ENCODE measurements around the gene CC2D1A.

The CC2D1A gene

DNA sequence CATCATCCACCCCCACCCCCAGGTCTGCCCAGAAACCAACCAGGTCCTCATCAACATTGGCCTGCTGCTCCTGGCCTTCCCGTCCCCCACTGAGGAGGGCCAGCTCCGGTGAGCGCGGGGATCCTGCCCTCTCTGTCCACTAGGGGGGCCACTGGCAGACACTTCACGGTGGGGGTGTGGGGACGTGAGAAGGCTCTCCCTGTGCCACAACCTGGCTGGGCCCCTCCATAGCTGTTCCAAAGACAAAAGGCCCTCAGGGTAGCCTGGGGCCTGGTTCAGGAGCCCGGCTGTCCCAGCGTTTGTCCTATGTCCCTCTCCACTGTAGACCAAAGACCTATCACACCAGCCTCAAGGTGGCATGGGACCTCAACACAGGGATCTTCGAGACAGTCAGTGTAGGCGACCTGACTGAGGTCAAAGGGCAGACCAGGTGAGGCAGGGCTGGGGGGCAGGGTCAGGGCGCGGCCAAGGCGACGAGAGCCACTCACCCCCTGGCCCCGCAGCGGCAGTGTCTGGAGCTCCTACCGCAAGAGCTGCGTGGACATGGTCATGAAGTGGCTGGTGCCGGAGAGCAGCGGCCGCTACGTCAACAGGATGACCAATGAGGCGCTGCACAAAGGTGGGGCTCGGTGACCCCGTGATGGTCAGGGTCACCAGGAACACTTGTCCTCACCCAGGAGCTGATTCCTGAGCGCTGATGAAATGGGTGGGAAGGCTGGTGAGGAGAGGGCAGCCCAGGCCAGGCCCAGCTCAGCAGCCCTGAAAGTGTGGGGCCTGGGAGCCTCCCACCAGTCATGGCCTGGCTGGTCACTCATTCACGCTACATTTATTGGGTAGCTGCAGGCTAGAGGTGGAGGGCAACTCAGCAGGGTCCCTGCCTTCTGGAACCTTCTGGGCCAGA lies 54.2 kb downstream of the CC2D1A start:
- Histone ChIP-seq H3K27ac (ENCODE audit: insufficient read depth, low read length, poor library complexity, severe bottlenecking) (no peak overlapping the region), H3K4me3 (ENCODE audit: insufficient read depth, low read depth, low read length, poor library complexity, severe bottlenecking) (no peak overlapping the region), H3K9me3 (ENCODE audit: control insufficient read depth, low read length) (no peaks in the 10 kb centered on the region), H3K27me3 (replicated peaks; ENCODE audit: control insufficient read depth, insufficient read depth, low read length, poor library complexity, severe bottlenecking) (no peaks in the 10 kb centered on the region), H3K36me3 (ENCODE audit: control insufficient read depth, insufficient read depth, low read length) (peaks cover 70% of the 10 kb centered on the region), H3K4me1 (ENCODE audit: control insufficient read depth, insufficient read depth, low read length, poor library complexity, severe bottlenecking) (no peaks in the 10 kb centered on the region)
- no peak for DNase-seq

GRCh38 chr19:13960863-13961784 lies 55.1 kb downstream of the CC2D1A start:
- no peaks in the 10 kb centered on the region for H3K27me3 ChIP-seq (replicated peaks; ENCODE audit: control insufficient read depth, insufficient read depth, low read length, poor library complexity, severe bottlenecking)
- peaks cover 66% of the 10 kb centered on the region for H3K36me3 ChIP-seq (ENCODE audit: control insufficient read depth, insufficient read depth, low read length)
- no peaks in the 10 kb centered on the region for H3K9me3 ChIP-seq (ENCODE audit: control insufficient read depth, low read length)
- no peak for DNase-seq
- no peak overlapping the region for H3K27ac ChIP-seq (ENCODE audit: insufficient read depth, low read length, poor library complexity, severe bottlenecking)
- no peak overlapping the region for H3K4me3 ChIP-seq (ENCODE audit: insufficient read depth, low read depth, low read length, poor library complexity, severe bottlenecking)
- H3K4me1 ChIP-seq (ENCODE audit: control insufficient read depth, insufficient read depth, low read length, poor library complexity, severe bottlenecking) = no peaks in the 10 kb centered on the region

- no peak for DNase-seq
- Histone ChIP-seq H3K9me3 (ENCODE audit: control insufficient read depth, low read length) (no peaks in the 10 kb centered on the region), H3K4me1 (ENCODE audit: control insufficient read depth, insufficient read depth, low read length, poor library complexity, severe bottlenecking) (no peaks in the 10 kb centered on the region), H3K27ac (ENCODE audit: insufficient read depth, low read length, poor library complexity, severe bottlenecking) (no peak overlapping the region), H3K4me3 (ENCODE audit: insufficient read depth, low read depth, low read length, poor library complexity, severe bottlenecking) (no peak overlapping the region), H3K27me3 (replicated peaks; ENCODE audit: control insufficient read depth, insufficient read depth, low read length, poor library complexity, severe bottlenecking) (no peaks in the 10 kb centered on the region), H3K36me3 (ENCODE audit: control insufficient read depth, insufficient read depth, low read length) (peaks cover 65% of the 10 kb centered on the region)
Measured at GRCh38 chr19:13961826-13962698, 56.1 kb downstream of the CC2D1A start.

DNA sequence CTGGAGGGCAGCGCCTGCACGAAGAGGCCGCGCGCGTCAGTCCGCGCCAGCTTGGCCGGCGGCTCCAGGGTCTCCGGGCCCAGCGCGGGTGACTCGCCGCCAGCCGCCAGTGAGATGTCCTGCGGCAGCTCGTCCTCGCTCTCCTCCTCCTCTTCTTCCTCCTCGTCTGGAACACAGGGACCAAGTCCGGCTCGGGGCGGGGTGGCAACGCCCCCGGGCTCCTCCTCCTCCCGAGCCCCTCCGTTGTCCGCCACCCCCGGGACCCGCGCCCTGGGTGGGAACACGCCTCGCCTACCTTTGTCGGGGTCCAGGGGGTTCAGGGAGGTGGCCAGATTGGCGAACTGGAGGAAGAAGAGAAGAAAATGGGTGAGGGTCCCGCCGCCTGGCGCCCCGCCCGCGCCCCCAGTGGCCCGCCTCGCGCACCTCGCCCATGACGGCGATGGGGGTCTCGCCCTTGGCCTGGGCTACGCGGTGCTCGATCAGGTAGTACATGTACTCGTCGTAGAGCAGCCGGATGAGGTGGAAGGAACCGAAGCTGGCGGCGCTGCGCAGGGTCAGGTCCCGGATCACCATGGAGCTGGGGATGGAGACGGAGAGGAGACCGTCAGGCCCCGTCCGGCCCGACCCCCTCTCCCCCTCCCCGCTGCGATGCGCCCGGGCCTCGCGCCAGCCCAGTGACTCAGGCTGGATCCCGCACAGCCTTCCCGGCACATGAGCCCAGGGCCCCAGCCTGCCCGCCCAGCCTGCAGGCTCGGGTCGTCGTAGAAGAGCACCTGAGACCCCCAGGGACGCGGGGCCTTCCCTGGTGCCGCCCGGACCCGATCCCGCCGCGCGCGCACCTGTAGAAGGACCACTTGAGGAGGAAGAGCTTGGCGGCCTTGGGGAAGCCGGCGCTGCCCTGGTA lies 57.0 kb downstream of the CC2D1A start:
- Histone ChIP-seq H3K9me3 (ENCODE audit: control insufficient read depth, low read length) (no peaks in the 10 kb centered on the region), H3K4me1 (ENCODE audit: control insufficient read depth, insufficient read depth, low read length, poor library complexity, severe bottlenecking) (no peaks in the 10 kb centered on the region), H3K4me3 (ENCODE audit: insufficient read depth, low read depth, low read length, poor library complexity, severe bottlenecking) (no peak overlapping the region), H3K36me3 (ENCODE audit: control insufficient read depth, insufficient read depth, low read length) (peaks cover 63% of the 10 kb centered on the region), H3K27ac (ENCODE audit: insufficient read depth, low read length, poor library complexity, severe bottlenecking) (no peak overlapping the region), H3K27me3 (replicated peaks; ENCODE audit: control insufficient read depth, insufficient read depth, low read length, poor library complexity, severe bottlenecking) (no peaks in the 10 kb centered on the region)
- no peak for DNase-seq

DNA sequence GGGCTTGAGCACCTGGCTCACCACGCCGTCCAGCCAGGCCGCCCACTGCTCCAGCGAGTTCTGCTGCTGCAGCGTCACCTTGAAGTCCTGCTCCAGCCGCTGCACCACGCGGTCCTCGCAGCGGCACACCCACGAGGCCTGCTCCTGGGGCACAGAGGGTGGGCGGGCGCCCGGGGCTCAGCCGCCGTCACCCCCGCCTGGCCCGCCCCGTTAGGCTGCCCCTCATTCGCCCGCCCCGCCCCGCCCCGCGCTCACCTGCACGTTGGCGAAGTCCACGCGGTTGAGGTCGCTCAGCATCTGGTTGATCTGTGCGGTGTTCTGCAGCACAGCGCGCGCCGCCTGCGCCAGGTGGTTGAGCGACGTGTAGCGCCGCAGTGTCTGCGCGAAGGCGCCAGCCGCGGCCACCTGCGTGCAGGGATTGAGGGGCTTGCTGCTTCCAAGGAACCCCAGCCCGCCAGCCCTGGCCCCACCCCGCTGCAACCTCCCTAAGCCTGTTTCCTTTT lies 57.7 kb downstream of the CC2D1A start:
- Histone ChIP-seq H3K4me3 (ENCODE audit: insufficient read depth, low read depth, low read length, poor library complexity, severe bottlenecking) (no peak overlapping the region), H3K27ac (ENCODE audit: insufficient read depth, low read length, poor library complexity, severe bottlenecking) (no peak overlapping the region), H3K9me3 (ENCODE audit: control insufficient read depth, low read length) (no peaks in the 10 kb centered on the region), H3K4me1 (ENCODE audit: control insufficient read depth, insufficient read depth, low read length, poor library complexity, severe bottlenecking) (no peaks in the 10 kb centered on the region), H3K27me3 (replicated peaks; ENCODE audit: control insufficient read depth, insufficient read depth, low read length, poor library complexity, severe bottlenecking) (no peaks in the 10 kb centered on the region), H3K36me3 (ENCODE audit: control insufficient read depth, insufficient read depth, low read length) (peaks cover 63% of the 10 kb centered on the region)
- DNase-seq = no peak

- Histone ChIP-seq H3K4me3 (ENCODE audit: insufficient read depth, low read depth, low read length, poor library complexity, severe bottlenecking) (no peak overlapping the region), H3K36me3 (ENCODE audit: control insufficient read depth, insufficient read depth, low read length) (peaks cover 64% of the 10 kb centered on the region), H3K4me1 (ENCODE audit: control insufficient read depth, insufficient read depth, low read length, poor library complexity, severe bottlenecking) (no peaks in the 10 kb centered on the region), H3K27me3 (replicated peaks; ENCODE audit: control insufficient read depth, insufficient read depth, low read length, poor library complexity, severe bottlenecking) (no peaks in the 10 kb centered on the region), H3K27ac (ENCODE audit: insufficient read depth, low read length, poor library complexity, severe bottlenecking) (no peak overlapping the region), H3K9me3 (ENCODE audit: control insufficient read depth, low read length) (no peaks in the 10 kb centered on the region)
- no peak for DNase-seq
Measured at GRCh38 chr19:13964776-13965175, 58.8 kb downstream of the CC2D1A start.

DNA sequence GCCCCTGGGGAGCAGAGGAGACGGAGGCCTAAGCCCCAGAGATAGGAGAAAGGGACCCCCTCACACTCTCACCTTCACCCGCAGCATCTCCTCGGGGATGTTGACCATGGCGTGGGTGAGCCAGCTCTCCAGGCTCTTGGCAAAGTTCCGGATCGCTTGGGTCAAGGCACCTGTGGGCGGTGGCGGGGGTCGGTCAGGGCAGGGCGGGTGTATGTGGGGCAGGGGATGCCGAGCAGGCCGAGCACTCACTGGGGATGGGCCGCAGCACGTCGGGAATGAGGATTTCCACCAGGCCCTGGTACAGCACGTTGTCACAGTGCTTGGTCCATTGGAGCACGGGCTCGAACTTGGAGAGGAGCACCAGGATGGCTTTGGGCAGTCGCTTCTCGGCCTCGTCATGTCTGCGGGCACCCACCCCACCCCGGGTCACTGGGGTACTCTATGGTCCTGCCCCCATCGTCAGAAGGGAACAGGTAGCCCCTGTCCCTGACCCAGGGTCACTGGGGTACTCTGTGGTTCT lies 59.4 kb downstream of the CC2D1A start:
- Histone ChIP-seq H3K9me3 (ENCODE audit: control insufficient read depth, low read length) (no peaks in the 10 kb centered on the region), H3K27ac (ENCODE audit: insufficient read depth, low read length, poor library complexity, severe bottlenecking) (no peak overlapping the region), H3K36me3 (ENCODE audit: control insufficient read depth, insufficient read depth, low read length) (peaks cover 63% of the 10 kb centered on the region), H3K4me1 (ENCODE audit: control insufficient read depth, insufficient read depth, low read length, poor library complexity, severe bottlenecking) (no peaks in the 10 kb centered on the region), H3K4me3 (ENCODE audit: insufficient read depth, low read depth, low read length, poor library complexity, severe bottlenecking) (no peak overlapping the region), H3K27me3 (replicated peaks; ENCODE audit: control insufficient read depth, insufficient read depth, low read length, poor library complexity, severe bottlenecking) (no peaks in the 10 kb centered on the region)
- no peak for DNase-seq

- H3K4me1 ChIP-seq (ENCODE audit: control insufficient read depth, insufficient read depth, low read length, poor library complexity, severe bottlenecking) = no peaks in the 10 kb centered on the region
- H3K27ac ChIP-seq (ENCODE audit: insufficient read depth, low read length, poor library complexity, severe bottlenecking) = no peak overlapping the region
Measured at GRCh38 chr19:13965926-13966683, 60.1 kb downstream of the CC2D1A start.

More at GRCh38 chr19:13965926-13966683, 60.1 kb downstream of the CC2D1A start:
- Histone ChIP-seq H3K36me3 (ENCODE audit: control insufficient read depth, insufficient read depth, low read length) (peaks cover 57% of the 10 kb centered on the region), H3K4me3 (ENCODE audit: insufficient read depth, low read depth, low read length, poor library complexity, severe bottlenecking) (no peak overlapping the region), H3K27me3 (replicated peaks; ENCODE audit: control insufficient read depth, insufficient read depth, low read length, poor library complexity, severe bottlenecking) (no peaks in the 10 kb centered on the region), H3K9me3 (ENCODE audit: control insufficient read depth, low read length) (no peaks in the 10 kb centered on the region)
- DNase-seq = no peak

All from effector memory CD4-positive, alpha-beta T cell (primary cell).